ENCODE data around the gene ANKAR.
"Not testable (repeated sequence)": the region's sequence is repeated elsewhere in the genome, so short reads cannot be mapped to it uniquely, and the experiment has no call there.

ANKAR gene

GRCh38 chr2:189702071-189702470 is 27.6 kb downstream of the ANKAR start:
- Histone ChIP-seq H3K27me3 (ENCODE audit: insufficient read depth, low read length) (no peaks in the 10 kb centered on the region), H3K4me1 (ENCODE audit: insufficient read depth, low read length) (no peaks in the 10 kb centered on the region), H3K9me3 (ENCODE audit: low read length) (no peaks in the 10 kb centered on the region), H3K4me3 (ENCODE audit: low read length) (no peak overlapping the region), H2AFZ (ENCODE audit: low read depth, low read length) (no peak overlapping the region), H3K36me3 (ENCODE audit: insufficient read depth, low read length) (no peaks in the 10 kb centered on the region)

GRCh38 chr2:189709501-189710221 is 35.2 kb downstream of the ANKAR start:
- Histone ChIP-seq H3K9me3 (ENCODE audit: low read length) (no peaks in the 10 kb centered on the region), H3K27me3 (ENCODE audit: insufficient read depth, low read length) (no peaks in the 10 kb centered on the region), H3K36me3 (ENCODE audit: insufficient read depth, low read length) (no peaks in the 10 kb centered on the region), H3K4me3 (ENCODE audit: low read length) (no peak overlapping the region), H2AFZ (ENCODE audit: low read depth, low read length) (no peak overlapping the region), H3K4me1 (ENCODE audit: insufficient read depth, low read length) (no peaks in the 10 kb centered on the region)

- not testable (repeated sequence) for H3K27me3 ChIP-seq (ENCODE audit: insufficient read depth, low read length); H3K4me3 ChIP-seq (ENCODE audit: low read length); H3K36me3 ChIP-seq (ENCODE audit: insufficient read depth, low read length); H3K4me1 ChIP-seq (ENCODE audit: insufficient read depth, low read length); H3K9me3 ChIP-seq (ENCODE audit: low read length); H2AFZ ChIP-seq (ENCODE audit: low read depth, low read length)
These were observed 43.1 kb downstream of the ANKAR start for GRCh38 chr2:189717593-189717992.

DNA sequence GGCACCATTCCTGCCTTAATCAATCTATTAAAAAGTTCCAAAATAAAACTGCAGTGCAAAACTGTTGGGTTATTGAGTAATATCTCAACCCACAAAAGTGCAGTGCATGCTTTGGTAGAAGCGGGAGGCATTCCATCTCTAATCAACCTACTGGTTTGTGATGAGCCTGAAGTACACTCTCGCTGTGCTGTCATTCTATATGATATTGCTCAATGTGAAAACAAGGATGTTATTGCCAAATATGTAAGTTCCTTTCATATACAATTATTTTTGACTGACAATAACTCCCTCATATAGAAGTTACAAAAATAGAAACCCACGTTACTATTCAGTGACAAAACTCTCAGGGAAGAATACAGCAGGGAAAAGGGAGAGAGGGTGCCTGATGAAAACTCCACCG is 45.1 kb downstream of the ANKAR start:
- no peaks in the 10 kb centered on the region for H3K36me3 ChIP-seq (ENCODE audit: insufficient read depth, low read length)
- H3K4me3 ChIP-seq (ENCODE audit: low read length), result no peak overlapping the region
- no peak overlapping the region for H2AFZ ChIP-seq (ENCODE audit: low read depth, low read length)
- no peaks in the 10 kb centered on the region for H3K27me3 ChIP-seq (ENCODE audit: insufficient read depth, low read length)
- no peaks in the 10 kb centered on the region for H3K9me3 ChIP-seq (ENCODE audit: low read length)
- H3K4me1 ChIP-seq (ENCODE audit: insufficient read depth, low read length), result no peaks in the 10 kb centered on the region

DNA sequence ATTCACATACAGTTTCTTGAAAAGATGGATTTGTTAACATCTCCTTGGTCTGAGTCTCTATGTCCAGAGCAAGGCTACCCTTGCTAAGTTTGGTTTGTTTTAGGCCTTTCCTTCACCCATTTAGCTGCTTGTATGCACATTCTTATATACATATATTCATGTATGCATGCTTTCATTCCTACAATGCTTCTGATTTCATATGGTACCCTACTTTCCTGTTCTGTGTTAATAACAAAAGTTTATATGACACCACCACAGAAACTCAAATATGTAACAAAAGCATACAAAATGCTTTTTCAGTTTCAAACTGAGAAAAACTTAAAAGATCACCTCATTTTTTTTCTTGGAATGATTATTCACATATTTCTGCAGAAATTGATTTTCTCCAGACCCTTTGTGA is 48.7 kb downstream of the ANKAR start:
- no peak overlapping the region for H2AFZ ChIP-seq (ENCODE audit: low read depth, low read length)
- H3K36me3 ChIP-seq (ENCODE audit: insufficient read depth, low read length), result no peaks in the 10 kb centered on the region
- no peaks in the 10 kb centered on the region for H3K27me3 ChIP-seq (ENCODE audit: insufficient read depth, low read length)
- no peaks in the 10 kb centered on the region for H3K4me1 ChIP-seq (ENCODE audit: insufficient read depth, low read length)
- no peaks in the 10 kb centered on the region for H3K9me3 ChIP-seq (ENCODE audit: low read length)
- H3K4me3 ChIP-seq (ENCODE audit: low read length), result no peak overlapping the region
